Uterus (tissue), 2 donors: Measurements from ENCODE around the gene PACS1.

Experiments used
- POLR2A ChIP-seq, 2 donors: fragments of 450-650 bp; IDR thresholded peaks; one replicate each; pipeline ENCODE4 v1.6.1; 2016; ENCODE audit warnings: antibody characterized with exemption in 2 of 2, mild to moderate bottlenecking in 1 of 2, moderate library complexity in 1 of 2
- TF ChIP-seq, protein P1 (sequence below), 4 experiments: fragments of 200-600 bp in 2 of 4; fragments of 450-650 bp in 2 of 4; sonication (generic) in 2 of 4; IDR thresholded peaks; one replicate each; pipeline ENCODE4 v1.5.1; 2016 to 2019; ENCODE audit warnings: antibody characterized with exemption in 4 of 4, mild to moderate bottlenecking in 2 of 4, moderate library complexity in 1 of 4

DNA sequence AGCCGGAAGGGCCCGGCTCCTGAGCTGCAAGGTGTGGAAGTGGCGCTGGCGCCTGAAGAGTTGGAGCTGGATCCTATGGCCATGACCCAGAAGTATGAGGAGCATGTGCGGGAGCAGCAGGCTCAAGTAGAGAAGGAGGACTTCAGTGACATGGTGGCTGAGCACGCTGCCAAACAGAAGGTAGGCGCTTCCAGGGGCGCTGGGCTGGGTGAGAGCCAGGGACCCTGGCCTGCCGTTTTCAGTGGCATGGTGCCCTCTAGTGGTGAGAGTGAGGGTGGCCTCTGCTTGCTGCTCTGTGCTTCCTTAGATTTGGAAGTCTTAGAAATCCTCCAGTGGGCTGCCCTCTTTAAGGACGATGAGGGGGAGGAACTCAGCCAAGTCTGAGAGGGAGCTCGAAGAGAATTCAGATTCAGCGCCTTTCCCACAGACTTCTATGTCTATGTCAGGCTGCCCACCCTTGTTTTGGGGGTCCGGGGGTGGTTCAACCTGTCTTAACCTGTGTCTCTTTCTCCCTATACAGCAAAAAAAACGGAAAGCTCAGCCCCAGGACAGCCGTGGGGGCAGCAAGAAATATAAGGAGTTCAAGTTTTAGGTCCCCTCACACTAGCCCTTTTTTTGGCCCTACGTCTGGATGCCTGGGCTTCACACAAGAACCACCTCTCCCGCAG is 1.8 kb upstream of the PACS1 start:
- TF ChIP-seq, protein P1, sequence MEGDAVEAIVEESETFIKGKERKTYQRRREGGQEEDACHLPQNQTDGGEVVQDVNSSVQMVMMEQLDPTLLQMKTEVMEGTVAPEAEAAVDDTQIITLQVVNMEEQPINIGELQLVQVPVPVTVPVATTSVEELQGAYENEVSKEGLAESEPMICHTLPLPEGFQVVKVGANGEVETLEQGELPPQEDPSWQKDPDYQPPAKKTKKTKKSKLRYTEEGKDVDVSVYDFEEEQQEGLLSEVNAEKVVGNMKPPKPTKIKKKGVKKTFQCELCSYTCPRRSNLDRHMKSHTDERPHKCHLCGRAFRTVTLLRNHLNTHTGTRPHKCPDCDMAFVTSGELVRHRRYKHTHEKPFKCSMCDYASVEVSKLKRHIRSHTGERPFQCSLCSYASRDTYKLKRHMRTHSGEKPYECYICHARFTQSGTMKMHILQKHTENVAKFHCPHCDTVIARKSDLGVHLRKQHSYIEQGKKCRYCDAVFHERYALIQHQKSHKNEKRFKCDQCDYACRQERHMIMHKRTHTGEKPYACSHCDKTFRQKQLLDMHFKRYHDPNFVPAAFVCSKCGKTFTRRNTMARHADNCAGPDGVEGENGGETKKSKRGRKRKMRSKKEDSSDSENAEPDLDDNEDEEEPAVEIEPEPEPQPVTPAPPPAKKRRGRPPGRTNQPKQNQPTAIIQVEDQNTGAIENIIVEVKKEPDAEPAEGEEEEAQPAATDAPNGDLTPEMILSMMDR (IDR thresholded peaks at IDR 0.05) = peak; percentile 70 to 87 (median 78)
- no peak for TF ChIP-seq POLR2A (IDR thresholded peaks at IDR 0.05)
